ENCODE results near the gene PPP5C.

DNA sequence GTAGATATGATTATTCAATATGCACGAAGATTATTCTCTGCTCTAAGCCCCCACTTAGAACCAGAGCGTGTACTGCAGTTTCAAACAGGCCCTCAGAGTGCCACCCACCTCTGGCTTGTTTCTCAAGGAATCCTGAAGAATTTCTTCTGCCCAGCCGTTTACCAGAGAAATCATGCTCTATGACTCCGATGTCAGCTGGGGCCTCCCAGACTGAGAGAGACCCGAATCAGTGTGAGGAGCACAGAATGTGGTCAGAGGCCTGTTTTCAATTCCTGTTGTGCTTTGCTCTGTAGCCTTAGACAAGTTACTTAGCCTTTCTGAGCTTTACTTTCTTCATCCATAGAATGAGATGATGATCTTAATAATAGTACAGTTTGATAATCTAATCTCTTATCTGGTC is 76.3 kb downstream of the PPP5C start:
- no peak for TF ChIP-seq EZH2 (IDR thresholded peaks at IDR 0.05)
- no peak for TF ChIP-seq POLR2AphosphoS5 (IDR thresholded peaks at IDR 0.05; ENCODE audit: borderline replicate concordance, low read depth, low read length)
- TF ChIP-seq FOXP2 (optimal IDR thresholded peaks at IDR 0.05; ENCODE audit: control extremely low read depth, extremely low read length, insufficient read depth) = no peak

Data from SK-N-MC (cell line).